GM23338 (cell line): ENCODE results near the gene BCAM. TPM values are rescaled to one million over a fixed set of nuclear protein-coding genes. Genes with fewer than 3 reads are reported as not detected.

Source experiments
- ATAC-seq: fragments of 200-7000 bp; cut with Tn5 transposase; 3 replicates; pipeline ENCODE4 v1.9.1; 2020
- DNase-seq: peaks from one replicate; pipeline ENCODE4 v3.0.0-alpha.2; 2015; ENCODE audit warnings: low spot score
- H2AFZ ChIP-seq: fragments of 200-600 bp; sonication (generic); 2 replicates; pipeline ENCODE4 v1.8.0; 2016; ENCODE audit warnings: antibody characterized with exemption, mild to moderate bottlenecking, moderate library complexity
- H3F3A ChIP-seq: fragments of 200-600 bp; sonication (generic); replicated peaks from 2 replicates; pipeline ENCODE4 v1.8.0; 2017; ENCODE audit warnings: antibody characterized with exemption, mixed run types, low read depth
- H3K27ac ChIP-seq: fragments of 200-600 bp; sonication (generic); 2 replicates; pipeline ENCODE4 v1.6.1; 2016; ENCODE audit warnings: low read depth
- H3K27me3 ChIP-seq: fragments of 200-600 bp; sonication (generic); 2 replicates; pipeline ENCODE4 v1.8.0; 2016; ENCODE audit warnings: mild to moderate bottlenecking, mixed run types, moderate library complexity; ENCODE audit not compliant: insufficient read depth
- H3K36me3 ChIP-seq: fragments of 200-600 bp; sonication (generic); 2 replicates; pipeline ENCODE4 v1.8.0; 2016; ENCODE audit warnings: mild to moderate bottlenecking; ENCODE audit not compliant: insufficient read depth
- H3K4me1 ChIP-seq: fragments of 200-600 bp; sonication (generic); 2 replicates; pipeline ENCODE4 v1.8.0; 2016; ENCODE audit warnings: mild to moderate bottlenecking, moderate library complexity; ENCODE audit not compliant: insufficient read depth
- H3K4me2 ChIP-seq: fragments of 200-600 bp; sonication (generic); 2 replicates; pipeline ENCODE4 v1.7.1; 2017; ENCODE audit warnings: mixed run types
- H3K4me3 ChIP-seq: fragments of 200-600 bp; sonication (generic); 2 replicates; pipeline ENCODE4 v1.6.1; 2016; ENCODE audit warnings: mixed run types
- H3K79me2 ChIP-seq: fragments of 200-600 bp; sonication (generic); replicated peaks from 2 replicates; pipeline ENCODE4 v1.8.0; 2017; ENCODE audit warnings: mild to moderate bottlenecking; ENCODE audit not compliant: insufficient read depth
- H3K9me2 ChIP-seq: fragments of 200-600 bp; sonication (generic); 2 replicates; pipeline ENCODE4 v1.8.0; 2017; ENCODE audit not compliant: insufficient read depth
- H4K20me1 ChIP-seq: fragments of 200-600 bp; sonication (generic); replicated peaks from 2 replicates; pipeline ENCODE4 v1.8.0; 2017; ENCODE audit warnings: mild to moderate bottlenecking; ENCODE audit not compliant: insufficient read depth
- H3K27ac Mint-ChIP-seq: 2 replicates; pipeline ENCODE4 v1.8.0; 2020; ENCODE audit warnings: inconsistent platforms, mild to moderate bottlenecking, moderate library complexity, mixed read lengths
- H3K27me3 Mint-ChIP-seq: 3 replicates; pipeline ENCODE4 v1.8.0; 2022; ENCODE audit warnings: low read depth, mild to moderate bottlenecking, moderate library complexity, mixed read lengths, inconsistent platforms; ENCODE audit not compliant: insufficient read depth, poor library complexity
- H3K36me3 Mint-ChIP-seq: 3 replicates; pipeline ENCODE4 v1.8.0; 2021; ENCODE audit warnings: low read depth, mild to moderate bottlenecking, inconsistent platforms, moderate library complexity, mixed read lengths
- H3K4me1 Mint-ChIP-seq: 3 replicates; pipeline ENCODE4 v1.8.0; 2020; ENCODE audit warnings: mild to moderate bottlenecking, inconsistent platforms, mixed read lengths
- H3K4me3 Mint-ChIP-seq: 3 replicates; pipeline ENCODE4 v1.8.0; 2021; ENCODE audit warnings: moderate library complexity, mild to moderate bottlenecking, inconsistent platforms, mixed read lengths
- H3K9me3 Mint-ChIP-seq: 3 replicates; pipeline ENCODE4 v1.8.0; 2020; ENCODE audit warnings: moderate library complexity, mild to moderate bottlenecking, inconsistent platforms, mixed read lengths
- CREB1 ChIP-seq: fragments of 250-450 bp; sonication (Bioruptor Pico); IDR thresholded peaks from 2 replicates; pipeline ENCODE4 v1.5.0; 2020; ENCODE audit warnings: low read depth, mild to moderate bottlenecking, moderate library complexity
- CTCF ChIP-seq, 2 experiments: fragments of 200-600 bp in 1 of 2; sonication (generic) in 1 of 2; conservative IDR thresholded peaks; 2 replicates each; pipeline versions ENCODE4 v1.5.1 to v1.6.1; 2016 to 2017; ENCODE audit warnings: antibody characterized with exemption in 2 of 2, low read depth in 2 of 2, mild to moderate bottlenecking in 2 of 2, moderate library complexity in 1 of 2
- ETS1 ChIP-seq: IDR thresholded peaks from 2 replicates; pipeline ENCODE4 v1.6.1; 2016; ENCODE audit warnings: antibody characterized with exemption
- EZH2 ChIP-seq: fragments of 200-600 bp; sonication (generic); IDR thresholded peaks from one replicate; pipeline ENCODE4 v1.8.0; 2017; ENCODE audit warnings: antibody characterized with exemption, mild to moderate bottlenecking, low read depth; ENCODE audit not compliant: unreplicated experiment
- EZH2phosphoT487 ChIP-seq: fragments of 200-600 bp; sonication (generic); IDR thresholded peaks from one replicate; pipeline ENCODE4 v1.8.1; 2018; ENCODE audit warnings: antibody characterized with exemption; ENCODE audit not compliant: unreplicated experiment
- JUNB ChIP-seq: IDR thresholded peaks from one replicate; pipeline ENCODE4 v1.6.1; 2016; ENCODE audit warnings: antibody characterized with exemption; ENCODE audit not compliant: unreplicated experiment
- NANOG ChIP-seq: IDR thresholded peaks from 2 replicates; pipeline ENCODE4 v1.6.1; 2016; ENCODE audit warnings: antibody characterized with exemption, borderline replicate concordance
- POLR2AphosphoS5 ChIP-seq: IDR thresholded peaks from 2 replicates; pipeline ENCODE4 v1.6.1; 2016; ENCODE audit warnings: antibody characterized with exemption, low read depth
- REST ChIP-seq: IDR thresholded peaks from one replicate; pipeline ENCODE4 v1.6.1; 2018; ENCODE audit warnings: antibody characterized with exemption; ENCODE audit not compliant: unreplicated experiment
- STAT1 ChIP-seq: IDR thresholded peaks from one replicate; pipeline ENCODE4 v1.6.1; 2016; ENCODE audit warnings: antibody characterized with exemption; ENCODE audit not compliant: unreplicated experiment
- ZNF114 ChIP-seq: fragments of 250-450 bp; sonication (Bioruptor Pico); IDR thresholded peaks from 2 replicates; pipeline ENCODE4 v1.5.0; 2020; ENCODE audit warnings: mild to moderate bottlenecking, moderate library complexity
- ZNF331 ChIP-seq: fragments of 250-450 bp; sonication (Bioruptor Pico); IDR thresholded peaks from 2 replicates; pipeline ENCODE4 v1.5.0; 2020; ENCODE audit warnings: low read depth, mild to moderate bottlenecking, moderate library complexity
- ZNF462 ChIP-seq: fragments of 250-450 bp; sonication (Bioruptor Pico); IDR thresholded peaks from 2 replicates; pipeline ENCODE4 v1.5.0; 2020; ENCODE audit warnings: mild to moderate bottlenecking, moderate library complexity
- polyA plus RNA-seq: library from polyadenylated mRNA; unstranded; fragments of >200 nt; fragmentation: Nextera tagmentation; extraction: Ambion mirVana; gene quantifications from 2 replicates; pipeline ENCODE4 v1.2.1, GENCODE V29; 2016
- total RNA-seq: library from RNA; depleted of rRNA; stranded (reverse); fragments of >200 nt; shearing (Covaris generic); gene quantifications from 2 replicates; pipeline ENCODE4 v1.2.3, GENCODE V29; 2014

BCAM gene
- total and polyA plus RNA-seq, 2 experiments from 2014 or later = 33.3 to 100 TPM

DNA sequence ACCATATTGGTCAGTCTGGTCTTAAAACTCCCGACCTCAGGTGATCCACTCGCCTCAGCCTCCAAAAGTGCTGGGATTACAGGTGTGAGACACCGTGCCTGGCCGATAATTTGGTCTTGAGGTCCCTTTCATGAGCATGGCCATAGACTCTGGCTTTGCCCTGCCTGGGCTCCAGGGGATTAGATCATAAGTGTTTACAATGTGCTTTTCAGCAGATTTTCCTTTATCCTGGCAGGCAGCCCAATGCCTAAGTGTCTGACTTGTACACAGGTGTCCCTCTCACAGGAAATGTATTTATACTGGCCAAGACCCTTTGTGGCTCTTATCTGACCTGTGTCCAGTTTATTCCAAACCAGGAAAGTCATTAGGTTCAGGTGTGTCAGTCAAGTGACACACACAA lies 15.9 kb downstream of the BCAM start:
- no peaks in the 10 kb centered on the region; the same call in 1 of the 2 replicates for H3K4me1 ChIP-seq
- H3K36me3 Mint-ChIP-seq = peaks cover 6% of the 10 kb centered on the region; the same call in 2 of the 3 replicates
- no peak overlapping the region for H3K27ac ChIP-seq
- H3K9me3 Mint-ChIP-seq = no peaks in the 10 kb centered on the region; the same call in 2 of the 3 replicates
- no peak overlapping the region for H3K4me3 Mint-ChIP-seq
- H3K79me2 ChIP-seq = no peaks in the 10 kb centered on the region
- H4K20me1 ChIP-seq = 0 out of 2 replicates have a peak, but pooled peaks cover 3% of the 10 kb centered on the region
- peaks cover 72% of the 10 kb centered on the region for H3K27me3 ChIP-seq
- no peaks in the 10 kb centered on the region for H3F3A ChIP-seq
- DNase-seq (no peak), ATAC-seq (no peak)
- H3K9me2 ChIP-seq = no peaks in the 10 kb centered on the region
- TF ChIP-seq JUNB (no peak), POLR2AphosphoS5 (no peak), STAT1 (no peak), EZH2phosphoT487 (no peak), CREB1 (CRISPR knock-in tag) (no peak), ETS1 (no peak), NANOG (no peak), REST (no peak), EZH2 (no peak), CTCF (conservative IDR thresholded peaks at IDR 0.05; ENCODE audit: low read depth in 2 of 2) (no peak), ZNF114 (CRISPR knock-in tag) (no peak), ZNF331 (CRISPR knock-in tag) (no peak), ZNF462 (CRISPR knock-in tag) (no peak)
- H3K4me1 Mint-ChIP-seq = no peaks in the 10 kb centered on the region; the same call in 2 of the 3 replicates
- H3K27me3 Mint-ChIP-seq = peaks cover 34% of the 10 kb centered on the region
- no peaks in the 10 kb centered on the region for H3K36me3 ChIP-seq
- H2AFZ ChIP-seq = no peak overlapping the region
- H3K4me3 ChIP-seq = no peak overlapping the region
- no peak overlapping the region for H3K27ac Mint-ChIP-seq
- no peak overlapping the region for H3K4me2 ChIP-seq
